Suppressor macrophage treated with lipopolysaccharide for 4 hours (primary cell): ENCODE data around the gene LRRC1.
A peak's percentile ranks its signal among the peaks of the same experiment; 100 is the strongest.

Experiments used
- DNase-seq: peaks from one replicate; pipeline ENCODE4 v3.0.0-alpha.2; 2020

LRRC1 gene

DNA sequence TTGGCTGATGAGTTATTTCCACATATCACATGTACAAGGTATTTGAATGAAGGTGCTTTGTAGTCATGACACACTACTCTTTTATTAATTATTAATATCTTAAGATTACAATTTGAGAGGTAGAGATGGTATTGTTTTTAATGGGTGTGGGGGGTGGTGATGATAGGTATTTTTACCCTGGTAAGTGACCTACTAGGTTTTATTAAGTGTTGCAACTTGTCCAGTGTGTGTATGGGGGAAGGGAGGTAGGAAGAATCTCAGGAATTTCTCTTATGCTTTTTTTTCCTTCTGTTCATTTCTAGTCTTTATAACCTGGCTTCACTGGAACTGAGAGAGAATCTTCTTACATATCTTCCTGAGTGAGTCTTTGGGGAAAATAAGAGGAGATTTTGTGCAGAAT lies 101.4 kb downstream of the LRRC1 start:
- no peak for DNase-seq

DNA sequence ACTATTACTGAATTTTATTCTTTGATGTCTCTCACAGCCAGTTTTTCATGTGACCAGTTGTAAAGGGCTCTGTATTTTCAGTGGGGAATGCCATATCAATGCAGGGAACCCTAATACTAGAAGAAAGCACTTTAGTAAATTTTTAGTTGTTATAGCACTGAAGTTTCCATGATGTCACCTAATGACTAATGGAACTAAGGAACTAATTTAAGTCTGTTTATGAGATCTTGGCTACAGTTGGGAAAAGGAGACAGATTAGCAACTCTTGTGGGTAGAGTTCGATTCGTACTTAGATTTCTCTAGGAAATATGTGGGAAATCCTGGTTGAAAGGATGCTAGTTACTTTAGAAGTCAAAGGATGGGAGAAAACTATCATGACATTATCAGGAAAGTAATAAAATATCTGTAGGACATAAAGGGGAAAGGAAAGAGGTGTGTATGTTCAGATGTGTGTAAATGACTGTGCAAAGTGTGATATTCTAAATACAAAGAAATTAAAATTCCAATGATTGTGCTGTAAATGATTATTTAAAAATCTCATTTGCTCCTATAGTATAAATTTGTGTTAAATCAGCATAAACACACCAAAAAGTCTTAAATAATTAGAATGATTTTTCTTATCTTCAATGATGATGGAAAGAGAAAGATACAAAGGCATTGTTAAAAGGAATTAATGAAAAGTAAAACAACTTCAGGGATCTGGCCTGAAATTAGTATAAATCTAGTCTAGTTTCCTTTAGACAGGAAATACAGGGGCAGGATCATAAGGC lies 103.4 kb downstream of the LRRC1 start:
- no peak for DNase-seq

DNA sequence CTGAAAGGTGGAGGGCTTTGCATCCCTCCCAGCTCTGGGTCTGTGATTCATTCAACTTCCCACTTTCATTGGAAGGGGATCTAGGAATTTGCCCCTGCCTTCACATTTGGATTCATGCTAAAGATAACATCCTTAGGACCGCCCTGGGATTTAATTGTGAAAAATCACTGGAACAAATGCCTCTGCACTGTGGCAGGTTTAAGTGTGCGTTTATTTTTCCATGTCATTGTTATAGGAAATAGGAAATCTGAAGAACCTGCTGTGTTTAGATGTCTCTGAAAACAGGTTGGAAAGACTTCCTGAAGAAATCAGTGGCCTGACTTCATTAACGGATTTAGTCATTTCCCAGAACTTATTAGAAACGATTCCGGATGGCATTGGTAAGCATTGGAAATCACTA lies 104.7 kb downstream of the LRRC1 start:
- no peak for DNase-seq

DNA sequence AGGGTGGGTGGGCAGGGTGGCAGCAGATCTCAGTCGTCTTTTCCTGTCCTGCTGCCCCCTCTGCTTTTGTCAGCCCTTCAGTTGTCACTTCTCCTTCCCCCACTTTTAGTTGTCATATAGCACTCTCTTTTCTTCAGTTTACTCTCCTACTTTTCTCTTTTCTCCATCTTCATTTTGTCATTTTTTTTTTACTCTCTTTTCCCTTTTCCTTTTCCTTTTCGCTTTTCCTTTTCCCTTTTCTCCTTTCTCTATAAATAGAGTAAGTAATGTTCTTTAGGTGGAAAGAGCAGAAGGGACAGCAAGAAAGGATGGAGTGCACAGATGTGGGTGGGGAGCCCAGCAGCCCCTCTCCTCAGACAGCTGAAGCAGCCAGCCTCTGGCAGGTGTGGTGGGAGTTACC lies 108.6 kb downstream of the LRRC1 start:
- DNase-seq = no peak

DNA sequence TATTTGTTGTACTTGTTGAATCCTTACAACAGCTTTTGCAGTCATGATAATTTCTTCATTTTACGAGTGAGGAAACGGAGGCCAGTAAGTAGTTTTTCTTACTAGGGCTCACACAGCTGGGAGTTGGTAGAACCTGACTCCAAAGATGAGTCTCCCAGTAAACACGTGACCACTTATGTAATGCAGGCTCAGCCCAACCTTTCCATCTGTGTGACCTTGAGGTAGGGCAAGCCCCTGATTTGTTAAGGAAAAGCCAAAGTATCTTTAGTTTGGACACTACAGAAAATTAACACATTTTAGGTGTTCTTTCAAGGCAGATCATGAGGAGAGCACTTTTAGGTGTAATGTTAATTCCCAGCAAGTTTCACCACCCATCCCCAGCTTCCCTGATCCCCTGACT lies 111.3 kb downstream of the LRRC1 start:
- no peak for DNase-seq

DNA sequence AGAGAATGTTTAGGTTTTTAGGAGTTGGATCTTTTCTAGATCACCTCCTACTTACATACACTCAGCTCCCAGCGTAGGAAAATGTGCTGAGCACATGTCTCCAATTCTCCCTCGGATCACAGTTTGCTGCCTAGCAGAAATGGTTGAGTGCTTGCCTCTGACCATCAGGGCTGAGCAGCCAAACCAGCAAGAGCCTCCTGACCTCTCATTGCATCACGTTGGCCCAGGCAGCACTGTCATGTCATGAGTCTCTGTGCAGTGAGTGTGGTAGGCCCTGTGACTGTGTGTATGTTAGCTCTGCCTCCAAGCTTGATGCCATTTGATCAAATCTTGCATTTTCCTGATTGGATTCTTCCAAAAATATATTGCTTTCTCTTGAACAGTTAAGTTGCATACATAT lies 112.0 kb downstream of the LRRC1 start:
- no peak for DNase-seq

DNA sequence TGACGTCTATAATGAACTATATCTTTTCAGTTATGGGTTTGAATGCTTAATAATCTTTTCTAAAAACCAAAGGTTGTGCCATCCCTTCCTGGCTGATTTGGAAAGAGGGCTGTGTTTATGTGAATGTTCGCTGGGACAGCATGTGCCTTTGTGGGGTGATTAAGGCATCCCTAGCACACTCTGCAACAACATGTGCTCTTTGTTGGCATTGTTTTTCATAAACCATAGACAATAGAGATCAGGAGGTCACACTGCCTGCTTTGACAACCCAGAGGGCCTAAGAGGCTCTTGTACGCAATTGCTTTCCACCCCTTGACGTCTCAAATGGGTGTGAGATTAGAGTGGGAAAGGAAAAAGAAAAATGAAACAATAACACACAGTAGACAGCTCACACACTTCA lies 116.0 kb downstream of the LRRC1 start:
- DNase-seq = no peak

DNA sequence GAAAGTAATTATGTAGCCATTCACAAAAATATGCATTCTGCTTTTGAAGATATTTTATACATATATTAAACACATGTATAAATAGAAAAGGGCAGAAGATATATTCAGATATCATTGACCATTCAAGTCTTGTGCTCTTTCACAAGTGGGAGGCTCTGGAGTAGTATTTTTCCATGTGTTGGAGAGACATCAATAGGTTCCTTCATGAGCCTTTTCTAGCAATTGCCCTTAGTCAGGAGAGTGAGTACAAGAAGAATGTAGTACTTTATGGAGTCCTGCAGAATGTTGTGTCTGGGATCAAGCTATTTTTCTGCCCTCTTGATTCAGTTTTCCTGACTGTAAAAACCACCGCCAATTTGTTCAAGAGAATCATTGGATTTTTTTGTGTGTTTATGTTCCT lies 117.9 kb downstream of the LRRC1 start:
- DNase-seq = no peak

DNA sequence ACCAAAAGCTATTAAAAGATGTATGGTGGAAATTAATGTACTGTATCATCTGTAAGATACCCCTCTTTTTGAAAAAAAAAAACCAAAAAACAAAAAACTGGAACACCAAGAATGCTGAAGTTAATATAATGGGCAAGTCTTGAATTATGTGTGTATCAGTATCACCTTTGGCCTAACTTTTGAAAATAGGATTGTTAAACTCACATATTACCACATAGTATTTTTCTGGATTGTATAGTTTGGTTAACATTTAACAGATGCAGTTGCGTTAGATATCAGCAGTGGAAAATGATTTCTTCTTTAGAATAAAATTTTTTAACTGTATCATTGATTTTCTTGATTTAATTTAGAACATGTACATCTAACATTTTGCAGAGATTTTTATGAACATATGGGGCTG lies 118.5 kb downstream of the LRRC1 start:
- no peak for DNase-seq

DNA sequence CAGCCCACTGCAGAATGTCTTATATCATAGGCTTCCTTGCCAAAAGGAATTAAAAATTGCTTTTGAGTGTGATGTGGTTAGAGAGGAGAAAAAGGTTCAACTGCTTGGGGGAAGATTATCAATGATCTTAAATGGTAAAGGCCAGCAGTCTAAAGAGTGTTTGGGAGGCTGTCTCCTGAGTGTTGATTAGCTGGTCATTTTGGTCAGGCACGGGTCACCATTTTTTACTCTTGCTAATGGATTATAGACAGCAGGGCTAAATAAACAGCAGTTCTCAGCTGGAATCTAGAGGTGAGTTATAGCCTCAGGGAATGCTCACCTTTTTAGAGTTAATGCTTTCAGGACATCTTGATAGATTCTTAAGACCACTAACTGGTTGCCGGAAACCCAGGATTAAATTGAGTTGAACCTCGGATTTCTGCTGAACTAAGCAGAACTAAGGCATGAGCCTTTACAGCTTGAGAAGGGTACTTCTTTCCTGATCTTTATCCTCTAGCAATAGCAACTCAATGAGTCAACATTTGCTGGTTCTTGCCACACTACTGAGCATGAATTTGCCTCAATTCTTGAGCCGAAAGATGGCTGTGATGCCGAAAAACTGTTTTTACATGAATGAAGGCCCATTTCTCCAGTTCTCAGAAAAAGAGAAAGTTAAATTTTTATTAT lies 120.4 kb downstream of the LRRC1 start:
- DNase-seq = no peak

DNA sequence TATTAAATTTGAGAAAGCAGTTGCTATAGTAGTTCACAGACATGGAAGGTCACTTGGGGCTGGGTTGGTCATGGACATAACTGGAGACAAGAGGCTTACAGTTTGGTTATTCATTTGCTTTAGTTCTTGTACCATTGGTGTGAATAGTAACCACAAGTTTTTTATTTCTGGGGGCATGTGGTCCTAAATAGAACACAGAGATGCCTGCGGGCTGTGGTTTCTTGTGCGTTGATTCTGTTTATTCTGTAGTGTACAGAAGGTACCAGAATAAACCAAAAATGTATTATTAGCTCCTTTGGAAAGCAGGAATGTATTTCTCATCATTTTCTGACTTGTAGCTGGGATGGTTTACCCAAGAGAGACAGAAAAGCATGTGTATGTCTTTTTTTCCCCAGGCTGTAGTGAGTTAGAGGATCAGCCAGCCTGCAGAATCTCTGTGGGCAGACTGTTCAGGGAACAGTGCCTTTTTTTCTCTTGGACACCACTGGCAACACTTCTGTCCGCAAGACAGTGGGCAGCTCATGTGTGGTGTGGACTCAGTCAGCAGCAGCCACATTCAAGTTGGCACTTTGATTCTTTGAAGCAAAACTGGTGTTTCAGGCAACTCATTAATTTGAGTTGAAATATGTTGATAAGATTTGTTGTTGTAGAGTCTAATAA lies 122.1 kb downstream of the LRRC1 start:
- no peak for DNase-seq

DNA sequence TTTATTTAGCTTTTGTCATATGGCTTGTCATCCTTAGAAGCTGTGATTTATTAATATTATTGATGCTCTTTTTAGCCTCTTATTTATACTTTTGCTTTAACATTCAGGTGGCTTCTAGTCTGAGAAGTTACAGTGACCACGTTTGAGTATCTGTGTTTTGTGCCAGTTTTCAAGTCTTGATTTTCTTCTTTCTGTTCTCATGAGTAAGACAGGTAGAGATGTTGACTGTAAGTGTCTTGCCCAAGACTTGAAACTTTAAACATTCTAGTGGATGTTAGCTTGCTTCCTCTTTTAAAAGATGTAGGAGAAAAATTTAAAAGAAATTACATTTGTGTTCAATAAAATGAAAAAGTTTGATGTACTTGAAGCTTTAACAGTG lies 122.6 kb downstream of the LRRC1 start:
- DNase-seq = no peak

DNA sequence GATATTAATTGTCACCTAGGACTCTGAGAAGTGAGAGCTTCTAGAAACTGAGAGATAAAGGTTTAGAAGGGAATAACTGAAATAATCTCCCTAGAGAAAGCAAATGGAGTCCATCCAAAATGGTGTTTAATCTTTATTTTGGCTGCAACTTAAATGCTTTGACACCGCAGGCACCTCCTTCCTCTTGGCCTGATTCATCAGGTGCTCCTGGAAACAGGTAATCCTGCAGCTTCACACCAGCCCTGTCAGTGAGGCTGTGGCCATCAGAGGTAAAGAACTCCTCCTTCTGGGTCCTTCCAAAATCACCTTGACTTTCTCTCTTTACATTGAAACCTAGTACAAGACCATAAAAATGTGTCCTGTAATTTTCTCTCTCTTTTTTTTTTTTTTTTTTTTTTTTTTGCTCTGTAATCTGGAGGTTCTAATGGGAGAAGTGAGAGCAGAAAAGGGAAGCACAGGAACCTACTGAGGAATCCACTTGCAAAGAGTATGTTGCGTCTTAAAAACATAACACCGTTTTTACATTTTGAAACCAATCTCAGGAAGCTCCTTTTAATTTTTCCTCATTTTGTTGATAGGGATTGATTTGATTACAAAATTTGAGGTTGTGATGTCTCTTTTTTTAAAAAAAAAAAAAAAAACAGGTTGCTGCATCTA lies 124.2 kb downstream of the LRRC1 start:
- peak; percentile 12 for DNase-seq

DNA sequence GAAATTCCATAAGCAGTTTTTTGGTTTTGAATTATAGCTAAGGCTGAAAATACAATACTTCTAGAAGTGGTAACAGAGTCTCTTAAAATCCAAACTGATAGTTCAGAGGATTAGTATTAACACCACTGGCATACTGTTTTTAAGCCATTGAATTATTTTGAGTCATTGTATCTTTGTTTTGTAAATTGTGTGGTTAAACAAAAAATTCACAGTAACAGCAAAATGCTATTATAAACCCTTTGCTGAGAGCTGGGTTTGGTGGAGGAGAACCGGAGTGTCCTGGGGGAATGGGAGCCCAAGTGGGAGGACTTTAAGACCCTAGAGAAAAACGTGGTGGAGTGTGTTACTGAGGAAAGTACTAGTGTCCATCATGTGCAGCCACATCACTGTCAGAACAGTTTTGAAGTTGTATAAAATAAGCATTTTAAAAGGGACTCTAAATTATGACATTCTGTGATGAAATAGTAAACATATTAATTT lies 125.1 kb downstream of the LRRC1 start:
- DNase-seq = no peak

DNA sequence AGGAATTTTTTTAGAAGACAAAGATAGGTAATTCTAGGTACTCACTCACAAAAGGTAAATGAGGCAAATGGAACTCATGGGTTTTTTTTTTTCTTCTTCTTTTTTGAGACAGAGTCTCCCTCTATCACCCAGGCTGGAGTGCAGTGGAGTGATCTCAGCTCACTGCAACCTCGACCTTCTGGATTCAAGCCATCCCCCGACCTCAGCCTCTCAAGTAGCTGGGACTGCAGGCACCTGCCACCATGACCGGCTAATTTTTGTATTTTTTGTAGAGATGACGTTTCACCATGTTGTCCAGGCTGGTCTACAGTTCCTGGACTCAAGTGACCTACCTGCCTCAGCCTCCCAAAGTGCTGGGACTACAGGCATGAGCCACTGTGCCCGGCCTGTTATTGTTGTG lies 126.1 kb downstream of the LRRC1 start:
- no peak for DNase-seq

DNA sequence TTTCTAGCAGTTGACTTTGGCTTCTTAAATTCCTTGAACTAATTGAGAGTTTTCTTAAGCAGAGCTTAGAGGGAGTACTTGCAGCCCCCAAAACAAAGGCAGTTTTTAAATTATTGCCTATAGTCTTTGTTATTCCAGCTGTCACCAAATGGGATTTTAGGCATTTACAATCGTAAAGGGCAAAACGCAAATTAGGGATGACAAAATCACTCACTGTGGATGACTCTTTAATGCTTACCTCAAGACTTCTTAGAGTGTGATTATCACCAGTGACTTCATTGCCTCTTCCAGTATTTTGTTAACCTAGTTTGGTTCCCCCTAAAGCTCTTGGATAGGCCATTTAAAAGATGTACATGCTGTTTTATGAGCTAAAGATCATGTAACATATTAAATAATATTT lies 126.8 kb downstream of the LRRC1 start:
- DNase-seq = no peak

DNA sequence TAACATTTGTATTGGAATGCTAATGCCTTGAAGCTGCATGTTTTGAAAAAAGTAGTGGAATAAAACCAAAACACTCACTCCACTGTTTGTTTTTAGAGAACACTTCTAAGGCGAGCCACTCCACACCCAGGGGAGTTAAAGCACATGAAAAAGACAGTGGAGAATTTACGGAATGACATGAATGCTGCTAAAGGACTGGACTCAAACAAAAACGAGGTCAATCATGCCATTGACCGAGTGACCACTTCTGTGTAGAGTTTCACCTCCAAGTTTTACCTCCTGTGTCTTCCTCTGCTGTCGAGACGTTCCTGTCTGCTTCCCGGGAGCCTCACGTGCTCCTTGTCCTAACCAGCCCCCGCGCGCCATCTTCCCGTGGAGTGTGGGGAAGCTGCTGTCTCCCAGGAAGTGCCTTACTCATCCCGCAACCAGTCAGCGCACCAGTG lies 127.8 kb downstream of the LRRC1 start:
- DNase-seq = no peak

DNA sequence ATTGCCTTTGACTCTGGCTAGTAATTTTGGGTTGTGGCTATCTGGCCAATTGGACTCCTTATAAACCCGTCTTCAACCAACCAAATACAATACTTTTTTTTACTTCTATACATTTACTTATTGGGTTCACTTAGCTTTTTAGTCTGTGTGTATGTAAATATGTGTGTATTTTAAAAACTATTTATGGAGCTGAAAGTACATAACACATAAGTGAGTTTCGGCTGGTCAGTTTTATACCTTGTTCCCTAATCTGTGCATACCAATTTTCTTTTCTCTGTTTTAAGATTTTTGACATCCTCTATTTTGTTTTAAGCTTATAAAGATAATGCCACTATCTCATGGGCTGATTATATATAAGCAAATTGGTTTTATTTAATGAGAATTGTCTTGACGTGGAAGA lies 129.5 kb downstream of the LRRC1 start:
- DNase-seq = no peak

DNA sequence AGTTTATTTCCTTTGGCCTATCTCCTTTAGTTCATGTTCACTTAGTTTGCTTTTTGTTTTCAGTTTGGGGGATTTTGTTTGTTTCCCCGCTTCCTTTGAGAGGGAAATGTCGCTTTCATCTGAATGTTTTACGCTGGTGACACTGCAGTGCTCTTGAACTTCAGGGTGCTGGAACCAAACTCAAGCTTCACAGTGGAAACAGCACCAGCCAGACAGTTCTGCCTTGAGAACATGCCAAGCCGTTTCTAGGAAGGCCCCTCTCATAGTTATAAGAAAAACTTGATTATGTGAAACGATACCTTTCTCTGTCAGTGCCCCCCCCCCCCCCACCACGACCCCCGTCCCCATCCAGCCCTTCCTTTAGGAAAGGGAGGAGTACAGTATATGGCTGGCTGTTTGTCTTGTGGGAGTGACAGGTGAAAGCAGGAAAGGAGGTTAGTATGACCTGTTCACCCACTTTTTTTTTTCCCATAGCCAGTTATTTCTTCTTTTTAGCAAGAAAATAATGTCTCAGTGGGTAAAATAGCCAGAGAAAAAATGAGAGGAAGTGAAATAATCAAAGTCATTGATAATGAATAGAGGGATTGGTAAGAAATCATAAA lies 130.1 kb downstream of the LRRC1 start:
- DNase-seq = no peak

DNA sequence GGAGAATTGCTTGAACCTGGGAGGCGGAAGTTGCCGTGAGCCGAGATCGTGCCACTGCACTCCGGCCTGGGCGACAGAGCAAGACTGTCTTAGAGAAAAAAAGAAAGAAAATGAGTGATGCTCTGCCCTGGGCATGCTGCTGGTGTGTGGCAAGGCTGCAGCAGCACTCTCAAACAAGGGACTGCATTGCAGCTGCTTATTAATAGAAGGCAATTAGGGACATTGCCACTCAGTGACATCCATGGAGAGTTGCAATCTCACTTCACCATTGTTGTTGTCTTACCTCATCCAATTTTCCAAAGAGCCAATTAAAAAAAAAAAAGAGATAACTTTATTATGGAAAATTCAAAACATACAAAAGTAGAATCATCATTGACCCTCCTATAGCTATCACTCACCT lies 131.1 kb downstream of the LRRC1 start:
- DNase-seq = no peak

DNA sequence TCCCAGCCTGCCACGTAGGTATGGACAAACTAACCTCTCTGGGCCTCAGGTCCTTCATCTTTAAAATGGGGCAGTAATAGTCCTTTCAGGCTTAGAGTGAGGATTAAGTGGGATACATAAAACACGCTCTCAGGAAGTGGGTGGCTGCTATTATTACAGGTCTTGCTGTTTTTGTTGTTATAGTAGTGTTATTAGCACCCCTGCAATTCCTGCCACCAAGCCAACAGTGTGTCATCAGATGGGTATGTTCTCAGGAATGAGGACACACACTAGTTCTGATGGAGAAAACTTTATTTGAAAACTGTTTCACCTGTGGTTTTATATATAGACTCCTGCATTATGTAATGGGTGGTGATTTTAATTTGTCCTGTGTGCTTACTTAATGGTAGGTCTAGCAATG lies 131.7 kb downstream of the LRRC1 start:
- DNase-seq = no peak

DNA sequence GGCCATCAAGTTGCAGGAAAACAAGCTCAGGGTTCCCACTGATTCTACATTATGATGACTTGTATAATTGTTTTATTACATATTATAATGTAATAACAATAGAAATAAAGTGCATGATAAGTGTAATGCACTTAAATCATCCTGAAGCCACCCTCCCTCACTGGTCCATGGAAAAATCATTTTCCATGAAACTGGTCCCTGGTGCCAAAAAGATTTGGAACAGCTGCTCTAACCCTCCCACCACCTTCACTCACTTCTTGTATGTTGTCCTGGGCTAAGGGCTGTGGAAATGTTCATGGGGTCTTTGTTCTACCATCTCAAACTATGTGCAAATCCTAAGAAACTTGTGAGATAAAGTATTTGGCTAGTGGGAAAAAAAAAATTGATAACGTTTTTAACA lies 133.8 kb downstream of the LRRC1 start:
- DNase-seq = no peak
